ENCODE data around the gene EMC10. TPM values are rescaled to one million over a fixed set of nuclear protein-coding genes. Genes with fewer than 3 reads are reported as not detected.

The EMC10 gene
- total RNA-seq, 4 donors from 2014 or later = 139 to 250 (median 214) TPM

GRCh38 chr19:50444059-50444458 lies 32.2 kb upstream of the EMC10 start:
- Histone ChIP-seq H3K9me3 (no peaks in the 10 kb centered on the region), H3K27me3 (no peaks in the 10 kb centered on the region), H3K4me3 (replicated peaks in 1 of 3) (no peak overlapping the region), H3K27ac (no peak overlapping the region), H3K4me1 (no peaks in the 10 kb centered on the region), H3K36me3 (no peaks in the 10 kb centered on the region)
- DNase-seq = no peak
- WGBS, 2 donors = 73 to 80% methylated on average over 1 of the region's 1 CpG
- intact Hi-C loops (cut with DNase I) = no loop called here
- TF ChIP-seq, protein P1, sequence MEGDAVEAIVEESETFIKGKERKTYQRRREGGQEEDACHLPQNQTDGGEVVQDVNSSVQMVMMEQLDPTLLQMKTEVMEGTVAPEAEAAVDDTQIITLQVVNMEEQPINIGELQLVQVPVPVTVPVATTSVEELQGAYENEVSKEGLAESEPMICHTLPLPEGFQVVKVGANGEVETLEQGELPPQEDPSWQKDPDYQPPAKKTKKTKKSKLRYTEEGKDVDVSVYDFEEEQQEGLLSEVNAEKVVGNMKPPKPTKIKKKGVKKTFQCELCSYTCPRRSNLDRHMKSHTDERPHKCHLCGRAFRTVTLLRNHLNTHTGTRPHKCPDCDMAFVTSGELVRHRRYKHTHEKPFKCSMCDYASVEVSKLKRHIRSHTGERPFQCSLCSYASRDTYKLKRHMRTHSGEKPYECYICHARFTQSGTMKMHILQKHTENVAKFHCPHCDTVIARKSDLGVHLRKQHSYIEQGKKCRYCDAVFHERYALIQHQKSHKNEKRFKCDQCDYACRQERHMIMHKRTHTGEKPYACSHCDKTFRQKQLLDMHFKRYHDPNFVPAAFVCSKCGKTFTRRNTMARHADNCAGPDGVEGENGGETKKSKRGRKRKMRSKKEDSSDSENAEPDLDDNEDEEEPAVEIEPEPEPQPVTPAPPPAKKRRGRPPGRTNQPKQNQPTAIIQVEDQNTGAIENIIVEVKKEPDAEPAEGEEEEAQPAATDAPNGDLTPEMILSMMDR (IDR thresholded peaks at IDR 0.05) = no peak
- no peak for TF ChIP-seq POLR2A (IDR thresholded peaks at IDR 0.05)

DNA sequence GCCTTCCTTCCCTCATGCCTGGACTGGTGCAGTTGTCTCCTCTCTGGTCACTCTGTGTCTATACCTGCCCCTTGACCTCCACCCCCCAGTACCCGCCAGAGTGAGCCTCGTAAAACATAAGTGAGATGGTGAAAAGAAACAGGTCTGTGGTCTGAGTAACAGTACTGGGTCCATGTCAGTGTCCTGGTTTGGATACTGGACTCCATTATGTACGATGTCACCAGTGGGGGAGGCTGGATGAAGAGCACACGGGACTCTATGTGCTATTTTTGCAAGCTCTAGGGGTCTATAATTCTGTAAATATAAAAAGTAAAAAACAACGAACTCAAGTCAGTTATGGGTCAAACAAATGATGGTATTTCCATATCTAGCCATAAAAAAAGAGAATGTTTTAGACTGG lies 29.3 kb upstream of the EMC10 start:
- TF ChIP-seq POLR2A (IDR thresholded peaks at IDR 0.05) = no peak
- TF ChIP-seq, protein P1 (IDR thresholded peaks at IDR 0.05) = no peak
- Histone ChIP-seq H3K4me3 (replicated peaks in 1 of 3) (no peak overlapping the region), H3K4me1 (no peaks in the 10 kb centered on the region), H3K36me3 (no peaks in the 10 kb centered on the region), H3K27me3 (no peaks in the 10 kb centered on the region), H3K9me3 (no peaks in the 10 kb centered on the region), H3K27ac (no peak overlapping the region)
- intact Hi-C loops (cut with DNase I) = no loop called here
- WGBS, 2 donors = 91 to 92% methylated on average over 5 of the region's 5 CpGs
- no peak for DNase-seq

- 94 to 97% methylated on average over 10 of the region's 10 CpGs for WGBS, 2 donors
- no peaks in the 10 kb centered on the region for H3K4me1 ChIP-seq
- DNase-seq = no peak
- TF ChIP-seq, protein P1 (IDR thresholded peaks at IDR 0.05) = no peak
- no peak for TF ChIP-seq POLR2A (IDR thresholded peaks at IDR 0.05)
- H3K36me3 ChIP-seq = no peaks in the 10 kb centered on the region
- no peak overlapping the region for H3K4me3 ChIP-seq (replicated peaks in 1 of 3)
- no peaks in the 10 kb centered on the region for H3K27me3 ChIP-seq
- H3K9me3 ChIP-seq = no peaks in the 10 kb centered on the region
- H3K27ac ChIP-seq = no peak overlapping the region
- intact Hi-C loops (cut with DNase I) = no loop called here
These were observed 28.6 kb upstream of the EMC10 start for GRCh38 chr19:50447750-50448149.

- intact Hi-C loops (cut with DNase I) = no loop called here
- Histone ChIP-seq H3K4me3 (replicated peaks in 1 of 3) (no peak overlapping the region), H3K27ac (no peak overlapping the region), H3K27me3 (no peaks in the 10 kb centered on the region), H3K9me3 (no peaks in the 10 kb centered on the region), H3K4me1 (no peaks in the 10 kb centered on the region), H3K36me3 (no peaks in the 10 kb centered on the region)
- TF ChIP-seq, protein P1 (IDR thresholded peaks at IDR 0.05) = no peak
- no peak for TF ChIP-seq POLR2A (IDR thresholded peaks at IDR 0.05)
- 70 to 84% methylated on average over 13 to 14 of the region's 14 CpGs for WGBS, 2 donors
- no peak for DNase-seq
These were observed 26.9 kb upstream of the EMC10 start for GRCh38 chr19:50449236-50449899.

DNA sequence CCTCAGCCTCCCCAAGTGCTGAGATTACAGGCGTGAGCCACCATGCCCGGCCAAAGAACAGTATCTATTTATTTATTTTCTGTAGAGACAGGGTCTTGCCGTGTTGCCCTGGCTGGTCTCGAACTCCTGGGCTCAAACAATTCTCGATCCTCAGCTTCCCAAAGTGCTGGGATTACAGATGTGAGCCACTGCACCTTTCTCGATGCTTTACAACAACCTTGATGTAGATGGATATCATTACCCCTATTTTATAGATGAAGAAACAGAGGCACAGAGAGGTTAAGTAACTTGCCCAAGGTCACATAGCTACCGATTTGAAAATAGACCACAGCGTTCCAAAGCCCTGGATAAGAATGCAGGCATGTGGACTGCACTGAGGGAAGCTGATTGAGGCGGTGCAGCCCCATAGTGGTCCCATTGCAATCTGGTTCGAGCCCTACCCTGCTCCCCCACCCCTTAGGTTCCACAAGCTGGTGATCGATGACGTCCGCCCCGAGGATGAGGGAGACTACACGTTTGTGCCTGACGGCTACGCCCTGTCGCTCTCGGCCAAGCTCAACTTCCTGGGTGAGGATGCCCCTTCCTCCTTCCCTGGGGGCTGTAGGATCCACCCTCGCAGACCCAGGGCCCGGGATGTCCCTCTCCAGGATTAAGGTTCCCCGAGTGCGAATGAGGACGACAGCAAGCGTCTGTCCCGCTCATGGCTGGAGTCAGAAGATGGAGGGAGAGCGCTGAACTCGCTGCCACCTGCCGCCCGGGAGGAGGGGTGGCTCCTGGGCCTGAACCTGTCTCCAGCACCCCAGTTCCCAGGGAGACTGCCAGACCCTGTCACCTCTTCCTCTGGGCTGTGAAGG lies 25.7 kb upstream of the EMC10 start:
- intact Hi-C loops (cut with DNase I) = no loop called here
- DNase-seq = no peak
- 54 to 79% methylated on average over 21 to 29 of the region's 30 CpGs for WGBS, 2 donors

More for the DNA sequence above, 25.7 kb upstream of the EMC10 start:
- H3K4me3 ChIP-seq (replicated peaks in 1 of 3) = no peak overlapping the region
- no peaks in the 10 kb centered on the region for H3K9me3 ChIP-seq
- TF ChIP-seq POLR2A (IDR thresholded peaks at IDR 0.05) = no peak
- TF ChIP-seq, protein P1 (IDR thresholded peaks at IDR 0.05) = no peak
- H3K36me3 ChIP-seq = no peaks in the 10 kb centered on the region
- no peak overlapping the region for H3K27ac ChIP-seq
- no peaks in the 10 kb centered on the region for H3K27me3 ChIP-seq
- no peaks in the 10 kb centered on the region for H3K4me1 ChIP-seq

All from thyroid gland (tissue), 4 donors.